ENCODE measurements around the gene HRH2.
A peak's percentile ranks its signal among the peaks of the same experiment; 100 is the strongest.

The HRH2 gene

GRCh38 chr5:175692235-175692995 lies 34.5 kb downstream of the HRH2 start:
- DNase-seq (ENCODE audit: low read depth) = no peak

- DNase-seq (ENCODE audit: low read depth) = no peak
Measured at GRCh38 chr5:175692996-175693710, 35.3 kb downstream of the HRH2 start.

GRCh38 chr5:175693741-175694140 lies 35.9 kb downstream of the HRH2 start:
- DNase-seq (ENCODE audit: low read depth) = no peak

GRCh38 chr5:175694371-175695160 lies 36.7 kb downstream of the HRH2 start:
- no peak for DNase-seq (ENCODE audit: low read depth)

GRCh38 chr5:175695161-175696126 lies 37.6 kb downstream of the HRH2 start:
- DNase-seq (ENCODE audit: low read depth) = no peak

- DNase-seq (ENCODE audit: low read depth) = peak; percentile 75
Measured at GRCh38 chr5:175696139-175696854, 38.4 kb downstream of the HRH2 start.

- DNase-seq (ENCODE audit: low read depth) = no peak
Measured at GRCh38 chr5:175696855-175697198, 39.0 kb downstream of the HRH2 start.

GRCh38 chr5:175697846-175698245 lies 40.0 kb downstream of the HRH2 start:
- no peak for DNase-seq (ENCODE audit: low read depth)

- no peak for DNase-seq (ENCODE audit: low read depth)
Measured at GRCh38 chr5:175698401-175699115, 40.7 kb downstream of the HRH2 start.

GRCh38 chr5:175700991-175701390 lies 43.1 kb downstream of the HRH2 start:
- no peak for DNase-seq (ENCODE audit: low read depth)

- no peak for DNase-seq (ENCODE audit: low read depth)
Measured at GRCh38 chr5:175701797-175702196, 43.9 kb downstream of the HRH2 start.

- no peak for DNase-seq (ENCODE audit: low read depth)
Measured at GRCh38 chr5:175706499-175706898, 48.6 kb downstream of the HRH2 start.

GRCh38 chr5:175707751-175708375 lies 50.0 kb downstream of the HRH2 start:
- DNase-seq (ENCODE audit: low read depth) = no peak

- DNase-seq (ENCODE audit: low read depth) = no peak
Measured at GRCh38 chr5:175709276-175709781, 51.5 kb downstream of the HRH2 start.

GRCh38 chr5:175710326-175710725 lies 52.5 kb downstream of the HRH2 start:
- DNase-seq (ENCODE audit: low read depth) = no peak

- no peak for DNase-seq (ENCODE audit: low read depth)
Measured at GRCh38 chr5:175711031-175711430, 53.2 kb downstream of the HRH2 start.

- DNase-seq (ENCODE audit: low read depth) = no peak
Measured at GRCh38 chr5:175711472-175712312, 53.8 kb downstream of the HRH2 start.

GRCh38 chr5:175712313-175712680 lies 54.4 kb downstream of the HRH2 start:
- no peak for DNase-seq (ENCODE audit: low read depth)

- no peak for DNase-seq (ENCODE audit: low read depth)
Measured at GRCh38 chr5:175712681-175713085, 54.8 kb downstream of the HRH2 start.
